Bronchial epithelial cell (primary cell): ENCODE measurements around the gene FOXO3. TPM values are rescaled to one million over a fixed set of nuclear protein-coding genes. Genes with fewer than 3 reads are reported as not detected.

ENCODE experiments used
- DNase-seq: peaks from one replicate; pipeline ENCODE4 v3.0.0-alpha.2; 2010; ENCODE audit warnings: low read depth
- FAIRE-seq: peaks from 2 replicates; lab custom pipeline; 2011; peaks lifted over from hg19 to GRCh38; lab: Jason Lieb, UNC
- H3K27me3 ChIP-seq: 2 replicates; pipeline ENCODE4 v1.5.1; 2011; ENCODE audit warnings: low read length; ENCODE audit not compliant: control insufficient read depth, insufficient read depth
- H3K36me3 ChIP-seq: 2 replicates; pipeline ENCODE4 v1.5.1; 2011; ENCODE audit warnings: low read length; ENCODE audit not compliant: control insufficient read depth, insufficient read depth
- H3K4me3 ChIP-seq: 2 replicates; pipeline ENCODE4 v1.5.1; 2011; ENCODE audit warnings: mild to moderate bottlenecking, low read depth, low read length, control low read depth
- total RNA-seq: library from RNA; depleted of rRNA; stranded (reverse); fragments of >200 nt; gene quantifications from 2 replicates; pipeline ENCODE4 v1.2.1, GENCODE V29; 2014
- TF ChIP-seq, protein P1 (sequence below): IDR thresholded peaks from 2 replicates; pipeline ENCODE4 v1.5.1; 2011; ENCODE audit warnings: mild to moderate bottlenecking, moderate library complexity, low read length, control low read depth, inconsistent platforms; ENCODE audit not compliant: insufficient read depth, severe bottlenecking

FOXO3 gene
- total RNA-seq, 1 donor from 2014 or later: 28.7 TPM

DNA sequence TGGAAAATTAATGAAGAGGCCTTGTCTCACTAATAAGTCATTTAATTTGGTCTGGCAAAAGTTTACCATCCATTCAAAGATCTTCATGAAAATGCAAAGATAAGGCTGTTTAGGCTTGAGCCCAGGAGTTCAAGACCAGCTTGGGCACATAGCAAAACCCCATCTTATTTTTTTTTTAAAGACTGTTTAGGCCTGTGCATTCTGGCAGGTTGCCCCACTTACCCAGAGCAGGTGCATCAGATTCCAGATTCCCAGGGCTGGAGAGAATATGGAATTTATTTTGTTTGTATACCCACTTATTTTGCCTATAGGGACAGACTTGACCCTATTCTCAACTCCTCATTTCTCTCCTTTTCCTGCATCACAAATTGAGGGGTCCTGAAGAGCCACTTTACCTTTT lies 5.7 kb downstream of the FOXO3 start:
- Histone ChIP-seq H3K36me3 (peaks cover 22% of the 10 kb centered on the region), H3K27me3 (no peaks in the 10 kb centered on the region), H3K4me3 (no peak overlapping the region)
- DNase-seq (no peak), FAIRE-seq (no peak)
- TF ChIP-seq, protein P1, sequence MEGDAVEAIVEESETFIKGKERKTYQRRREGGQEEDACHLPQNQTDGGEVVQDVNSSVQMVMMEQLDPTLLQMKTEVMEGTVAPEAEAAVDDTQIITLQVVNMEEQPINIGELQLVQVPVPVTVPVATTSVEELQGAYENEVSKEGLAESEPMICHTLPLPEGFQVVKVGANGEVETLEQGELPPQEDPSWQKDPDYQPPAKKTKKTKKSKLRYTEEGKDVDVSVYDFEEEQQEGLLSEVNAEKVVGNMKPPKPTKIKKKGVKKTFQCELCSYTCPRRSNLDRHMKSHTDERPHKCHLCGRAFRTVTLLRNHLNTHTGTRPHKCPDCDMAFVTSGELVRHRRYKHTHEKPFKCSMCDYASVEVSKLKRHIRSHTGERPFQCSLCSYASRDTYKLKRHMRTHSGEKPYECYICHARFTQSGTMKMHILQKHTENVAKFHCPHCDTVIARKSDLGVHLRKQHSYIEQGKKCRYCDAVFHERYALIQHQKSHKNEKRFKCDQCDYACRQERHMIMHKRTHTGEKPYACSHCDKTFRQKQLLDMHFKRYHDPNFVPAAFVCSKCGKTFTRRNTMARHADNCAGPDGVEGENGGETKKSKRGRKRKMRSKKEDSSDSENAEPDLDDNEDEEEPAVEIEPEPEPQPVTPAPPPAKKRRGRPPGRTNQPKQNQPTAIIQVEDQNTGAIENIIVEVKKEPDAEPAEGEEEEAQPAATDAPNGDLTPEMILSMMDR: no peak

DNA sequence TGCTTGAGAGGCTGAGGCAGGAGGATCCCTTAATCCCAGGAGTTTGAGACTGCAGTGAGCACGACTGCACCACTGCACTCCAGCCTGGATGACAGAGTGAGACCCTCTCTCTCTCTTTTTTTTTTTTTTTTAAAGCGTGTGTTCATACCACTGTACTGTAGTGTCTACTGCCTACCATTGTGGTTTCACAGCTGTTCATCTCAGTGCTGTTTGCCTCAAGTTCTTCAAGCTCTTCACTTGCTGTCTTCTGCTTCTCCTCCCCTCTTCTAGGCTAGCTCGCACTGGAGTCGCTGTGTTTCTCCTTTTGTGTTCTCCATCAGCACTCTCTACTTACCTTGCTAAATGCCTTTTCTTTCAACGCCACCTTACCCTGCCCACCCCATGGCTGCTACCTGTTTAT lies 7.4 kb downstream of the FOXO3 start:
- DNase-seq (no peak), FAIRE-seq (no peak)
- peaks cover 25% of the 10 kb centered on the region for H3K36me3 ChIP-seq
- no peak overlapping the region for H3K4me3 ChIP-seq
- no peaks in the 10 kb centered on the region for H3K27me3 ChIP-seq
- TF ChIP-seq, protein P1: no peak

DNA sequence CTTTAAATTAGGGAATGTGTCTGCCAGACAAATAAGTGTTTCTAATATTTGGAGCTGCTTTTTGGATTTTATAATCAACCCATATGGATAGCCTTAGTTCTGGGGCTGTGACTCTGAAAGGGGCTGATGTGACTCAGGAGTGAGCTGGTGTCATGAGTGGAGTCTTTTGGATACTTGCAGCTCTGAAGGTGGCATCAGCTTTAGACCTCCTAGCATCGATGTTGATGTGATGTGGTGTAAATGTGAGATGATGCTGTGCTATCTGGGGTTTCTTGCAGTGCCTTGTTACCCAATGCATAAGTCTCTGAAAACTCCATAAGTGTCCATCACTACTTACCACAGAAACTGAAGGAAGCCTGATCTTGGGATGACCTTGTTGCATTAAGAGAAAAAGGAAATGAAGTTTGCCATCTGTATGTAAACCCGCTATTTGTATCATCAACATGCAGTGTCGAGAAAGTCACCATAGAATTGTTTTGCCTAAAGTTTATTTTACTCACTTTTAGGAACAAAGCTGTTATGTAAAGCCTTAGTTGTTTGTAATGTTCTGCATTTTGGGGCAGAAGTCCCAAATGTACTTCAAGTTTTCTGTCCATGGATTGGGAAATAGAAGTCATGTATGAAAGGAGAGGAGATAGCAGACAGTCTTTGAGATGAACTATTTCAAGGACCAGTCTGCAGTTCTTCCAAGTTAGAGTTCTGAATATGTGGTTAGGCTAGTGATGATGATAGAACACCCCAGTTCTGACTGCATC lies 8.0 kb downstream of the FOXO3 start:
- Histone ChIP-seq H3K4me3 (no peak overlapping the region), H3K27me3 (no peaks in the 10 kb centered on the region), H3K36me3 (peaks cover 25% of the 10 kb centered on the region)
- DNase-seq (no peak), FAIRE-seq (no peak)
- TF ChIP-seq, protein P1: no peak

DNA sequence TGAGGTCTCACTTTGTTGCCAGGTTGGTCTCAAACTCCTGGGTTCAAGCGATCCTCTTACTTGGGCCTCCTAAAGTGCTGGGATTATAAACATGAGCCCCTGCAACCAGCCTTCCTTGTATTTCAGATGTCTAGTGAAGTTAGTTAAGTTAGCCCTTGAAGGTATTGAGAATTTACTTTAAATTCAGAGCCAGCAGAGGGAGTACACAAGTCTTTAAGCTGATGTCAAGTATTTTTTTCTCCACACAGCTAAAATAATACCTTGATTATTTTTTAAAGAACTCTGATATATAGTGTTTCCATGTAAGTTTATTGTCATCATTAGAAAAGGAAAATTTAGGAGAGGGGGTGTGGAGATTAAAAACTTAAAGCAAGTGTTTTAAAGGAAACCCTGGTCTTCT lies 9.8 kb downstream of the FOXO3 start:
- TF ChIP-seq, protein P1: no peak
- peaks cover 24% of the 10 kb centered on the region for H3K36me3 ChIP-seq
- DNase-seq: no peak

DNA sequence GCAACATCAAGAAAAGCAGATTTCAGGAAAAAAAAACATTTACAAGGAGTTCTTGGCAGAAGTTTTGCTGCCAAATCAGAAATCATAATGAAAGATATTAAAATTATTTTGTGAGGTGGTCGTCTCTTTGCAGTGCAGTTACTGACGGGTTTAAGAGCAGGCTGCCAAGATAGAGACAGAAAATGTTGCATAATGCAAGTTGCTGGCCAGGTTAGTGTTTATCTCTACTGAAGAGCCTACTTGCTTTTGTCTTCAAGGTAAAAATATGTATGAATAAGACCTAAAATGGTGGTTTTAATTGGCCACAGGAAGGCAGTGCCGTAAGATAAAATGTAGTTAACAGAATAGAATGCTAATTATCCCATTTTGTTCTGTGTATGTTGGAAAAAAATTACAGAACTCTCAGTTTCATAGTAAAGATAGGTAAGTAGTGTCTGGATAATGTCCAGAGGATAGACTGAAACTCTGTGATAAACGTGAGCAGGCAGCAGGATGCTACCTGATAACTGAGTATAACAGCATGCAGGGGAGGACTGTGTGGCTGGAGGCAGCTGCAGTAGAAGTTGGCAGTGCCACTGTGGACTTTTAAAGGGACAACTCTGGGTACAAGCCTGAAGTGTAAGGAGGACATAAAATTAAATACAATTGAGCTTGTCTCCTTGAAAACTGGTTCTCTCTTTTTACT lies 13.9 kb downstream of the FOXO3 start:
- no peak overlapping the region for H3K4me3 ChIP-seq
- TF ChIP-seq, protein P1: no peak
- H3K27me3 ChIP-seq: no peaks in the 10 kb centered on the region
- DNase-seq (no peak), FAIRE-seq (no peak)
- peaks cover 10% of the 10 kb centered on the region for H3K36me3 ChIP-seq

More for the DNA sequence above, 9.8 kb downstream of the FOXO3 start:
- H3K4me3 ChIP-seq: no peak overlapping the region
- H3K27me3 ChIP-seq: no peaks in the 10 kb centered on the region
- no peak for FAIRE-seq
